NCI-H2196 (cell line): ENCODE results near the gene THOC3.
"Not testable (repeated sequence)": the region's sequence is repeated elsewhere in the genome, so short reads cannot be mapped to it uniquely, and the experiment has no call there.

ENCODE experiments used
- DNase-seq: peaks from one replicate; lab custom pipeline; 2025; ENCODE audit not compliant: unreplicated experiment; lab: John Stamatoyannopoulos, UW

THOC3 gene, protein sequence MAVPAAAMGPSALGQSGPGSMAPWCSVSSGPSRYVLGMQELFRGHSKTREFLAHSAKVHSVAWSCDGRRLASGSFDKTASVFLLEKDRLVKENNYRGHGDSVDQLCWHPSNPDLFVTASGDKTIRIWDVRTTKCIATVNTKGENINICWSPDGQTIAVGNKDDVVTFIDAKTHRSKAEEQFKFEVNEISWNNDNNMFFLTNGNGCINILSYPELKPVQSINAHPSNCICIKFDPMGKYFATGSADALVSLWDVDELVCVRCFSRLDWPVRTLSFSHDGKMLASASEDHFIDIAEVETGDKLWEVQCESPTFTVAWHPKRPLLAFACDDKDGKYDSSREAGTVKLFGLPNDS

DNA sequence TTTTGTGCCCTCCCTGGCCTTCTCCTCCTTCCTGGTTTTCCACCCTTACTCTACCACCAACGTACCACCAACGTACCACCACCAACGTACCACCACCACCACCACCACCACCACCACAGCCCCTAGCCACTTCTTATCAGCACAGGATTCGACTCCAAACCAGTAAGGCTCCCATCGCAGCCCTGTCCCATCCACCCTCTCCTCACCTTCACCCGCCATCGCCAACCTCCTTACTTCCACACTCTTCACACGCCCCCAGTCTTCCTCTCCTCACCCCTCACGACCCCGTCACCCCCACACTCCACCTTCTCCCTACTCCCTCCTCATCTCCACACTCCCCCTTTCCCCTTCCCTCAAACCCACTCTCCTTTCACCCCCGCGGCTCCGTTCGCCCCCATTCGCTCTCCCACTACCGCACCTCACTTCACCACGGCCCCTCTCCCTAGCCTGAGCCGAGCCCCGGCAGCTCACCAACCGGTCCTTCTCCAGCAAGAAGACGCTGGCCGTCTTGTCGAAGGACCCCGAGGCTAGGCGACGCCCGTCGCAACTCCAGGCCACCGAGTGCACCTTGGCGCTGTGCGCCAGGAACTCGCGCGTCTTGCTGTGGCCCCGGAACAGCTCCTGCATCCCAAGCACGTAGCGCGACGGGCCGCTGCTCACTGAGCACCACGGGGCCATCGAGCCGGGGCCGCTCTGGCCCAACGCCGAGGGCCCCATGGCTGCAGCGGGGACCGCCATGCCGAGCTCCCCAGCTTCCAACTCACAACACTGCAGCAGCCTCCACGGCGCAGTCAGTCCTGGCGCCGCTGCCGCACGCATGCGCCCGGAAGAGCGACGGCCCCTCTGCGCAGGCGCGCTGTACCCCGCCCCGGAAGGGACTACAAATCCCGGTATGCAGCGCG lies at the start of gene THOC3:
THOC3 (minus strand) TSS at position 845 of the 902 bp plus-strand sequence; CDS start at position 738, 107 bp downstream.
- not testable (repeated sequence) for DNase-seq

DNA sequence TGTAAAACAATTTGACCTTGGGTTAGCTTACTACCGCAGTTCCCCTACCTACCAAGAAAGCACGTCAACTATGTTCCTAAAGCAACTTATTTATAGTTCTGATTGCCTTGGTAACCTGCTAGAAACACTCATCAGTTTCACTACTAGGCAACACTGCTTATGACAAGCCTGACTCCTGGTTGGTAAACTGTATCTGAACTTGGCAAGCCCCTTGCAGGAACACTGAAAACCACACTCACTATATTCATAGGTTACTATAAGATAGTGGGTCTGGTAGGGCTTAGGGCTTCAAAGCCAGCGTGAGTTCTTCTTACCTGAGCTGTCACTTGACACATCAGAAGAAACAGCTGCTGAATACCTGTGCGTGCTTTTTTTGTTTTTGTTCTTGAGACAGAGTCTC lies 49.2 kb upstream of the THOC3 start:
- not testable (repeated sequence) for DNase-seq

DNA sequence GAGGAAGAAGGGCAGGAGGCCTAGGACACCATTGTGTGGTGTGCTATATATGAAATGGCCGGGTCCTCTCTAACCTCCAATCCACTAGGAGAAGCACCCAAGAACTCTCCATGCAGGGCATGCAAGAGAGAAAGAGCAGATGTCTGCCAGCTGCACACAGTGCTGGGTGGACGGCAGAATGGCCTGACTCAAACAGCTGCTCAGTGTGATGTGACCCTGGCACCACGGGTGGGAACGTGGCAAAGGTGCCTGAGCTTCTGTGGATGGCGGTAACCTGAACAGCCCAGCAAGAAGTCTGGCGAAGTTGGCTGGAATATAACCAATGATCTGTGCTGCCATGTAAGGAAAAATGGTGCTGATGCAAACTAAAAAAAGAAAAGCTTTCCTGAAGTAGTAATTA lies 46.2 kb upstream of the THOC3 start:
- DNase-seq = not testable (repeated sequence)

GRCh38 chr5:176011088-176011487 lies 43.0 kb upstream of the THOC3 start:
- not testable (repeated sequence) for DNase-seq

- DNase-seq = not testable (repeated sequence)
These were observed 42.1 kb upstream of the THOC3 start for GRCh38 chr5:176010202-176010601.

DNA sequence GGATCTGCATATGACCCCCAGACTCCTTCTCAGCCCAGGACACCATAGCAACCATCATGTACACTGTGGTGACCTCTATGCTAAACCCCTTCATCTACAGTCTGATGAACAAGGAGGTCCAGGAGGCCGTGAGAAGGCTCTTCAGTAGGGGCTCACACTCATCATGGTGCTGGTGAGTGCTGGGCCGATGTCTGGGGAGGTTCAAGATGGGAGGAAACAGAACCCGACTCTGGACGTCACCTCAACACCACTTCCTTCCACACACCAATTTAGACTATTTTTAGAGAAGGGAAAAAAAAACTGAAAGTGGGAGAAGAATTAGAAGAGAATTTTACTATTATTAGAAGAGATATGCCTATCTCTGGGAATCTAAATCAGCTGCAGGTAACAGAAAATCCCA lies 39.1 kb upstream of the THOC3 start:
- DNase-seq = not testable (repeated sequence)

DNA sequence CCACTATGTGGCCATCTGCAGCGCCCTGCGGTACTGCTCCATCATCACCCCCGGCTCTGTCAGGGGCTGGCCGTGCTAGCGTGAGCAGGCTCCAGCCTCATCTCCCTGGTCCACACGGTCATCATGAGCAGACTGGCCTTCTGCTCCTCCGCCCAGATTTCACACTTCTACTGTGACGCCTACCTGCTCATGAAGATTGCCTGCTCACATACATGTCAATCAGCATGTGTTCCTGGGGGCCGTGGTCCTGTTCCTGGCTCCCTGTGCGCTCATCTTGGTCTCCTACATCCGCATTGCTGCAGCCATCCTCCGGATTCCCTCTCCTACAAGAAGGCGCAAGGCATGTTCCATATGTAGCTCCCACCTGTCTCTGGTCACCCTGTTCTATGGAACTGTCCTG lies 38.7 kb upstream of the THOC3 start:
- not testable (repeated sequence) for DNase-seq

- not testable (repeated sequence) for DNase-seq
These were observed 29.9 kb upstream of the THOC3 start for GRCh38 chr5:175997979-175998378.

GRCh38 chr5:175997495-175997894 lies 29.4 kb upstream of the THOC3 start:
- not testable (repeated sequence) for DNase-seq

DNA sequence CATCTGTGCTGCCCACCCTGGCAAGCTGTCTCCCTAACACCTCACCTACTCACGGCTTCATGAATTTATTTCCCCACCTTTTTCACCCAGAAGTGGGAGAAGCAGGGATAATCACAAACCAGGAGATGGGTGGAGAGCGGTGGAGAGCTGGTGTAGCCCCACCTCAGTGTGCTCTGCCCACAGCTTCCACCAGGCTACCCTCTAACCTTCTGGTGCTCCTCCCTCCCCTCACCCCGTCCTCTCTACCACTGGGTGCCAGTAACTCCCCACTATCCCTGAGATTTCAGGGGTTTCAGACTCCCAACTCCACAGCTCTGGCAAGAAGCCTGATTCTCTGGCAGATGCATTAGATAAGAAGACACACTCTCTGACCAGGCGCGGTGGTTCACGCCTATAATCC lies 28.7 kb upstream of the THOC3 start:
- not testable (repeated sequence) for DNase-seq

DNA sequence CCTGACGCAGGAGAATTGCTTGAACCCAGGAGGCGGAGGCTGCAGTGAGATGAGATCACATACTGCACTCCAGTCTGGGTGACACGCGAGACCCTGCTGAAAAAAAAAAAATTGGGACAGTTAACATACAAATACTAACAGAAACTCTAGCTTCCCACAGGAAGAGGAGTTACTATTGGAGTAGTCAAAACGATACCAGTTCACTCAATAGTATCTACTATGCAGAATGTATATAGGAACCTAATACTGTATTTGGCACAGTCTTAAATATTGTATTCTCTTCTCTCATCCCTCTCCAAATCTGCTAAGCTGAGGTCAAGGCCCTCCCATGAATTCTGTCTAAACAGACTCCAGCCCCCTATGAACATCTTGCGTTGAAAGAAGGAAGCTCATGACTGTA lies 27.4 kb upstream of the THOC3 start:
- not testable (repeated sequence) for DNase-seq

- DNase-seq = not testable (repeated sequence)
These were observed 11.4 kb upstream of the THOC3 start for GRCh38 chr5:175979371-175979995.

GRCh38 chr5:175968381-175968780 lies 266 bp upstream of the THOC3 start:
- DNase-seq = not testable (repeated sequence)

GRCh38 chr5:175962329-175962728 lies 5.8 kb downstream of the THOC3 start:
- not testable (repeated sequence) for DNase-seq

GRCh38 chr5:175960228-175960627 lies 7.9 kb downstream of the THOC3 start:
- DNase-seq = not testable (repeated sequence)

DNA sequence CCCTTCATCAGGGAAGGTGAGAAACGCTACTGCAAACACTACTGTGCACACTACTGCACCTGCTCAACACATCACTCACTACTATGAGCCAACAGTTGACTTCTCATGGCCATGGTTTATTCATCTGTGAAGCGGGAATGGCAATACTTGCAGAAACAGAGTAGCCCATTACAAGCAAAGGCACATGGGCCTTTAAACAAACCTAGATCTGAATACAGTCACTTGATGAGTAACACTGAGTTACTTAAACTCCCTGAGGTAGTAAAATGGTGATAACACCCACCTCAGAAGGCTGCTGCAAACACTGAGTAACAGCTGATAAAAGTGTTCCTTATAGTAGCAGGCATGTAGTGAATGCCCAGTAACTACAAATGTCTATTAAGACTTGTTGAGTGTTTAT lies 9.6 kb downstream of the THOC3 start:
- not testable (repeated sequence) for DNase-seq

GRCh38 chr5:175954107-175954506 lies 14.0 kb downstream of the THOC3 start:
- DNase-seq = not testable (repeated sequence)

DNA sequence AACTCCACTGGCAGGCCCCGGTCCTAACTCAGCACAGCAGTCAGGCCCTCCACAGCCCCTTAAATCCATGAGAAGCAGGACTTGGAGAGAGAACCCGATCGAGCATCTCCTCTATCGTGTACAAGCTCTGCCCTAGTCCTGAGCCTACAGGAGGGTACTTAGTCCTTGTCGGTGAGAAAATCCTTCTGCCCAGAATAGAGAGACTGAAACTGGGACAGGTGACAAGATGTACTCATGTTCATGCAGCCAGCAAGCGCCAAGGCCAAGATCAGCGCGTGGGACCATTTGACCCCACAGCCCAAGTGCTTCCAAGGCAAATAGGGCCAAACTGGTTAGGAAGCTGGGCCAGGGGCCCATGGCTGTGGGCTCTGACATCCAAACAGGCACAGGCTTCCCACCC lies 15.3 kb downstream of the THOC3 start:
- not testable (repeated sequence) for DNase-seq

DNA sequence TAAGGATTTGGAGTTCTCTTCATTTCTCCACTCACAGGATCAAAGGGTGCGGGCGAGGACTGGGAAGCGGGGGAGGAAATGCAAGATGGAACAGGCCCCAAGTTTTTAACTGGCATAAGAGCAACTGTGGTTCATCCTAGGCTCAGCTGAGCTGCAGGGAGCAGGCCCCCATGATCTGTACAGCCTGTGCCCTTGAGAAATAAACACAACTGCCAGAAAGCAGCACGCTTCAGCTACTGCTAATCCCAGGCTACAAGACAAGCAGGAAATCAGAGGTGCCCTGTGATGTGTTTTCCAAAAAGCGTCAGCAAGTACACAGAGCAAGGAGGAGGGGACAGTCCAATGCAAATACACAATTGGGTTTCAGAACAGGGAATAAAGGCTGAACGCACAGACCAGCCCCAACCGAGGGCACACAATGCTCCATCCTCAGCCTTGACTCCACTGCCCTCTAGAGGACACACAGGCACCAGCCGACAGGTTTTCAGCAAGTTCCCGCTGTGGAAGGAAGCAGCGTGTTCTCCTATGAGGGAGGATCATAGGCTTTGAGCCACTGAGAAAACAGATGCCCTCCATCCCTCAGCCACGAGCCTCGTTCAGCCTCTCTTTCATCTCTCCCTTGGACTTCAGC lies 16.7 kb downstream of the THOC3 start:
- DNase-seq = not testable (repeated sequence)

DNA sequence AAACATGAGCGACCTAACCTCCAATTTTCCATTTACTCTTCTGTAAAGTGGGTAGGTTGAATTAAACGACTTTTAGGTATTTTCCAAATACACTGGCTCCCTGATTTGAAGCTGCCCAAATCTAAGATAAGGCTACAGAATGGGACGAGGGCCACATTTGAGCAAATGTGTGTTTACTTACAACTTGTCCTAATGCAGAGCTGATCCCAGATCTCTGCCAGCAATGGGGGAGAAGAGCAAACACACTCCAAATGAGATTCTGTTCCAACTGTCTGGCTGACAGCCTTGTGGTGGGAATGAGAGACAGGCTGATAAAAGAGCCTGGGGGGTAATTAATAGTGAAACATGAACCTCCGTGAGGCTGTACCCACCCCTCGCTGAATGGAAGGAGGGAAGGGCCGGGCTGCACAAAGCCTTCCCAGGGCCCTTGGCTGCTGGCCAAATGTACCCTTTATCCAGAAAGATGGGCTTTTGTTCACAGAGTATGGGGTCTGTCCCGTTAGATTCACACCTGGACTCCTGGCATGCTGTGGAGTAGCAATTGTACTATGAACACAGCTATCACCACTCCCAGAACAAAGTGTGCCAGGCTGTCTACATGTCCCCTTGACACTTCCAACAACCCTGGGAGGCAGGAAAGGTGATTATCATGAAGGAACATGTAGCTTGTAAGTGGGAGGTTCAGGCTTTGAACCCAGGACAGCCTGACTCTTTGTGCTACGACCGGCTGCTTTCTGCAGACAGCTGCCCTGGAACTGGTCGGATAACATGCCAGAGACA lies 19.6 kb downstream of the THOC3 start:
- DNase-seq = not testable (repeated sequence)
